H9 (cell line): Measurements from ENCODE around the gene SAMM50. TPM values are rescaled to one million over a fixed set of nuclear protein-coding genes. Genes with fewer than 3 reads are reported as not detected.

Experiments used
- DNase-seq: peaks from one replicate; pipeline ENCODE4 v3.0.0-alpha.2; 2017
- H2AFZ ChIP-seq: one replicate; pipeline ENCODE4 v1.6.1; 2013; ENCODE audit warnings: mild to moderate bottlenecking, low read length, control low read depth, moderate library complexity
- H2AK5ac ChIP-seq: 2 replicates; pipeline ENCODE4 v1.6.1; 2013; ENCODE audit warnings: low read length, control low read depth, mixed read lengths; ENCODE audit not compliant: insufficient read length
- H2BK120ac ChIP-seq: one replicate; pipeline ENCODE4 v1.6.1; 2013; ENCODE audit warnings: low read depth, mild to moderate bottlenecking, low read length, control low read depth, inconsistent platforms; ENCODE audit not compliant: poor library complexity, severe bottlenecking
- H2BK12ac ChIP-seq: 2 replicates; pipeline ENCODE4 v1.6.1; 2013; ENCODE audit warnings: low read length, control low read depth, mixed read lengths, low read depth; ENCODE audit not compliant: insufficient read length
- H2BK15ac ChIP-seq: 2 replicates; pipeline ENCODE4 v1.6.1; 2013; ENCODE audit warnings: low read depth, low read length, control low read depth
- H2BK20ac ChIP-seq: one replicate; pipeline ENCODE4 v1.6.1; 2013; ENCODE audit warnings: low read depth, mild to moderate bottlenecking, low read length, control low read depth, inconsistent platforms; ENCODE audit not compliant: poor library complexity, severe bottlenecking
- H2BK5ac ChIP-seq: 2 replicates; pipeline ENCODE4 v1.6.1; 2013; ENCODE audit warnings: low read length, control low read depth, mixed read lengths; ENCODE audit not compliant: insufficient read length
- H3K14ac ChIP-seq: 2 replicates; pipeline ENCODE4 v1.6.1; 2013; ENCODE audit warnings: low read length, control low read depth; ENCODE audit not compliant: insufficient read depth
- H3K18ac ChIP-seq: 2 replicates; pipeline ENCODE4 v1.6.1; 2013; ENCODE audit warnings: low read depth, mild to moderate bottlenecking, mixed read lengths, low read length, control low read depth; ENCODE audit not compliant: insufficient read length
- H3K23ac ChIP-seq: 2 replicates; pipeline ENCODE4 v1.6.1; 2013; ENCODE audit warnings: low read length, control low read depth, mixed read lengths, low read depth; ENCODE audit not compliant: insufficient read length
- H3K23me2 ChIP-seq: 2 replicates; pipeline ENCODE4 v1.6.1; 2013; ENCODE audit warnings: low read depth, mild to moderate bottlenecking, mixed read lengths, low read length, control low read depth; ENCODE audit not compliant: insufficient read length, poor library complexity, severe bottlenecking
- H3K27ac ChIP-seq: 2 replicates; pipeline ENCODE4 v1.5.1; 2013; ENCODE audit warnings: low read length, control low read depth, mixed read lengths, low read depth; ENCODE audit not compliant: insufficient read length
- H3K27me3 ChIP-seq: 2 replicates; pipeline ENCODE4 v1.6.1; 2013; ENCODE audit warnings: low read length, control low read depth, inconsistent platforms; ENCODE audit not compliant: insufficient read depth
- H3K4ac ChIP-seq: 2 replicates; pipeline ENCODE4 v1.6.1; 2013; ENCODE audit warnings: low read depth, mild to moderate bottlenecking, control low read depth, inconsistent platforms, low read length, moderate library complexity
- H3K4me1 ChIP-seq: 2 replicates; pipeline ENCODE4 v1.6.1; 2013; ENCODE audit warnings: low read length, control low read depth, inconsistent platforms; ENCODE audit not compliant: insufficient read depth
- H3K4me2 ChIP-seq: 2 replicates; pipeline ENCODE4 v1.6.1; 2013; ENCODE audit warnings: low read length, control low read depth, mixed read lengths; ENCODE audit not compliant: insufficient read length, insufficient read depth
- H3K56ac ChIP-seq: 2 replicates; pipeline ENCODE4 v1.6.1; 2013; ENCODE audit warnings: low read depth, mild to moderate bottlenecking, mixed read lengths, low read length, control low read depth; ENCODE audit not compliant: insufficient read length
- H3K79me1 ChIP-seq: 2 replicates; pipeline ENCODE4 v1.6.1; 2013; ENCODE audit warnings: low read depth, mild to moderate bottlenecking, moderate library complexity, low read length, control low read depth, inconsistent platforms; ENCODE audit not compliant: insufficient read depth, poor library complexity, severe bottlenecking
- H3K79me2 ChIP-seq: 2 replicates; pipeline ENCODE4 v1.6.1; 2013; ENCODE audit warnings: low read length, control low read depth, inconsistent platforms; ENCODE audit not compliant: insufficient read depth
- H3K9ac ChIP-seq: 2 replicates; pipeline ENCODE4 v1.6.1; 2013; ENCODE audit warnings: low read length, control low read depth, mixed read lengths; ENCODE audit not compliant: insufficient read length; ENCODE audit errors: extremely low read depth
- H3K9me3 ChIP-seq: one replicate; pipeline ENCODE4 v1.6.1; 2013; ENCODE audit warnings: low read depth, low read length, inconsistent platforms; ENCODE audit not compliant: control insufficient read depth
- H3T11ph ChIP-seq: one replicate; pipeline ENCODE4 v1.6.1; 2013; ENCODE audit warnings: mild to moderate bottlenecking, low read length, control low read depth, inconsistent platforms
- H4K20me1 ChIP-seq: one replicate; pipeline ENCODE4 v1.6.1; 2013; ENCODE audit not compliant: control insufficient read depth, insufficient read length, insufficient read depth
- H4K5ac ChIP-seq: 2 replicates; pipeline ENCODE4 v1.6.1; 2013; ENCODE audit warnings: low read depth, mild to moderate bottlenecking, mixed read lengths, low read length, control low read depth; ENCODE audit not compliant: insufficient read length
- H4K8ac ChIP-seq: replicated peaks from 2 replicates; pipeline ENCODE4 v1.6.1; 2013; ENCODE audit warnings: low read length, control low read depth, mixed read lengths, low read depth; ENCODE audit not compliant: insufficient read length
- H4K91ac ChIP-seq: 2 replicates; pipeline ENCODE4 v1.6.1; 2013; ENCODE audit warnings: low read depth, mild to moderate bottlenecking, moderate library complexity, mixed read lengths, low read length, control low read depth; ENCODE audit not compliant: insufficient read length
- H3K27ac Mint-ChIP-seq, 3 experiments: 2 replicates in 2 of 3; 3 replicates in 1 of 3; pipeline ENCODE4 v1.8.0; 2020 to 2021; ENCODE audit warnings: mixed read lengths in 3 of 3, mild to moderate bottlenecking in 1 of 3, moderate library complexity in 1 of 3
- H3K27me3 Mint-ChIP-seq: 2 replicates; pipeline ENCODE4 v1.8.0; 2021; ENCODE audit warnings: low read depth, mild to moderate bottlenecking, moderate library complexity, mixed read lengths
- H3K36me3 Mint-ChIP-seq, 3 experiments: 2 replicates in 2 of 3; 3 replicates in 1 of 3; pipeline ENCODE4 v1.8.0; 2020 to 2021; ENCODE audit warnings: low read depth in 3 of 3, mixed read lengths in 3 of 3; ENCODE audit not compliant: insufficient read depth in 1 of 3
- H3K4me1 Mint-ChIP-seq, 2 experiments: 2 replicates each; pipeline ENCODE4 v1.8.0; 2020; ENCODE audit warnings: mixed read lengths in 2 of 2
- H3K4me3 Mint-ChIP-seq, 2 experiments: 2 replicates in 1 of 2; 3 replicates in 1 of 2; pipeline ENCODE4 v1.8.0; 2020 to 2021; ENCODE audit warnings: mild to moderate bottlenecking in 2 of 2, mixed read lengths in 2 of 2, moderate library complexity in 1 of 2
- H3K9me3 Mint-ChIP-seq, 2 experiments: 2 replicates in 1 of 2; 3 replicates in 1 of 2; pipeline ENCODE4 v1.8.0; 2020; ENCODE audit warnings: mild to moderate bottlenecking in 2 of 2, mixed read lengths in 2 of 2, moderate library complexity in 1 of 2
- WGBS: extraction: QIAGEN DNeasy Blood & Tissue Kit; methylation state at CpG from one replicate; pipeline ENCODE4 v1.1.7; 2013; ENCODE audit warnings: missing lambda C conversion rate, low lambda C conversion rate, mixed read lengths; ENCODE audit not compliant: insufficient read length; ENCODE audit errors: extremely low coverage; 5-methylcytosine and 5-hydroxymethylcytosine counted together
- total RNA-seq: library from RNA; stranded (reverse); gene quantifications from 2 replicates; pipeline ENCODE4 v1.2.1, GENCODE V29; 2021
- TF ChIP-seq, protein P1 (sequence below): fragments of 200-600 bp; sonication (generic); conservative IDR thresholded peaks from 3 replicates; pipeline ENCODE4 v1.8.0; 2021; ENCODE audit warnings: antibody characterized with exemption, mild to moderate bottlenecking

The SAMM50 gene
- total RNA-seq, 1 experiment from 2014 or later = 57.2 TPM

DNA sequence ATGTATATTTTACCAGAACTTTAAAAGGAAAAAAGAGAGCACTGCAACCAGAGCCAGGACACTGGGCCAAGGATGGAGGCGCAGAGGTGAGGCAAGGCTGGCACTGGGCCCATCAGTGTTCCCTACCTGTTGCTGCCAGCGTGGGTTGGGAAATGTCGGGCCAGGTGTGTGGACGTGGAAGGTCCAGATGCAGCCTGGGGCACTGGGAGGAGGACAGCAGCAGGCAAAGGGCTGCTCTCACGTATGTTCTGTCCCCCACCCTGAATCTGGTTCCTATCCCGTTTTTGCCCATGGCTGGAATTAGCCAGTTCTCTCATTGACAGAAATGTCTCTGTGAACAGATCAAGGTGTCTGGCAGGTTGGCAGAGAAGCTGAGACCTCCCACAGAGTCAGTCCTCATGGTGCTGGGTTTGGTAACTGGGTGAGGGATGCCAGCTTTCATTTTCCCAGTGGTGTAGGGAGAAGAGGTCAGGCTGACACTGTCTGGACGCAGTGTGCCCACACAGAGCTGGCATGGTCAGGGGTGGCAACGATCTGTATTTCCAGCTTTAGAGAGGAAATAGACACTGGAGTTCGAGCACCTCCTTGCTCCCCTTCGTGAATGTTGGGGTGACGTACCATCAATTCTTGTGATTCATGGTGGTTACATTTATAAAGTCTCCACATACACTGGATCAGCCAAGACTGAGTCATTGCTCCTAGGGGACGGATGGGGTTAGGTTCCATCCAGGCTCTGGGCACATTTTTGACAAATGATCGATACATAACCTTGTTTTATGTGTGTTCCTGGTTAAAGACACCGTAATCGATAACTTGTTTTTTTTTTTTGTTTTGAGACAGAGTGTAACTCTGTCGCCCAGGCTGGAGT lies 35.9 kb upstream of the SAMM50 start:
- H3K4me3 Mint-ChIP-seq = no peak overlapping the region
- Histone ChIP-seq H3K27ac (no peak overlapping the region), H3K14ac (no peak overlapping the region), H3K79me2 (no peaks in the 10 kb centered on the region), H3T11ph (no peak overlapping the region), H3K4me1 (peaks cover 3% of the 10 kb centered on the region; the same call in 1 of the 2 replicates), H4K5ac (no peak overlapping the region), H2BK120ac (no peak overlapping the region), H4K91ac (no peak overlapping the region), H2AK5ac (no peak overlapping the region), H3K56ac (no peak overlapping the region), H4K20me1 (no peaks in the 10 kb centered on the region), H3K79me1 (no peaks in the 10 kb centered on the region), H3K23ac (no peak overlapping the region), H2BK15ac (no peak overlapping the region), H2BK12ac (no peak overlapping the region), H3K18ac (no peak overlapping the region), H3K27me3 (no peaks in the 10 kb centered on the region), H2BK5ac (no peak overlapping the region), H3K4ac (no peak overlapping the region), H4K8ac (no peak overlapping the region), H3K9me3 (no peaks in the 10 kb centered on the region), H3K9ac (no peak overlapping the region), H3K4me2 (no peak overlapping the region), H2AFZ (no peak overlapping the region), H2BK20ac (no peak overlapping the region), H3K23me2 (peaks cover 3% of the 10 kb centered on the region)
- peaks cover 15 to 17% of the 10 kb centered on the region in 2 experiments for H3K4me1 Mint-ChIP-seq
- TF ChIP-seq, protein P1, sequence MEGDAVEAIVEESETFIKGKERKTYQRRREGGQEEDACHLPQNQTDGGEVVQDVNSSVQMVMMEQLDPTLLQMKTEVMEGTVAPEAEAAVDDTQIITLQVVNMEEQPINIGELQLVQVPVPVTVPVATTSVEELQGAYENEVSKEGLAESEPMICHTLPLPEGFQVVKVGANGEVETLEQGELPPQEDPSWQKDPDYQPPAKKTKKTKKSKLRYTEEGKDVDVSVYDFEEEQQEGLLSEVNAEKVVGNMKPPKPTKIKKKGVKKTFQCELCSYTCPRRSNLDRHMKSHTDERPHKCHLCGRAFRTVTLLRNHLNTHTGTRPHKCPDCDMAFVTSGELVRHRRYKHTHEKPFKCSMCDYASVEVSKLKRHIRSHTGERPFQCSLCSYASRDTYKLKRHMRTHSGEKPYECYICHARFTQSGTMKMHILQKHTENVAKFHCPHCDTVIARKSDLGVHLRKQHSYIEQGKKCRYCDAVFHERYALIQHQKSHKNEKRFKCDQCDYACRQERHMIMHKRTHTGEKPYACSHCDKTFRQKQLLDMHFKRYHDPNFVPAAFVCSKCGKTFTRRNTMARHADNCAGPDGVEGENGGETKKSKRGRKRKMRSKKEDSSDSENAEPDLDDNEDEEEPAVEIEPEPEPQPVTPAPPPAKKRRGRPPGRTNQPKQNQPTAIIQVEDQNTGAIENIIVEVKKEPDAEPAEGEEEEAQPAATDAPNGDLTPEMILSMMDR = no peak
- H3K36me3 Mint-ChIP-seq = peaks cover 0 to 4% (median 0%) of the 10 kb centered on the region in 3 experiments; a peak in 1 of 7 replicates
- H3K27me3 Mint-ChIP-seq = peaks cover 15% of the 10 kb centered on the region
- no CpG with 5 or more reads among the region's 16 CpGs for WGBS
- peaks cover 0 to 5% of the 10 kb centered on the region in 2 experiments; a peak in 2 of 5 replicates for H3K9me3 Mint-ChIP-seq
- H3K27ac Mint-ChIP-seq = no peak overlapping the region
- no peak for DNase-seq
